Gastroesophageal sphincter (tissue), 3 donors: ENCODE results near the gene AOX1.

Source experiments
- EP300 ChIP-seq: sonication (generic); formaldehyde crosslinking; IDR thresholded peaks from one replicate; pipeline ENCODE4 v1.6.1; 2017; ENCODE audit warnings: antibody characterized with exemption, mild to moderate bottlenecking
- POLR2A ChIP-seq, 2 donors: fragments of 450-650 bp; IDR thresholded peaks; one replicate each; pipeline ENCODE4 v1.6.1; 2017; ENCODE audit warnings: antibody characterized with exemption in 2 of 2, mild to moderate bottlenecking in 2 of 2, moderate library complexity in 1 of 2
- POLR2AphosphoS5 ChIP-seq: sonication (generic); formaldehyde crosslinking; IDR thresholded peaks from one replicate; pipeline ENCODE4 v1.6.1; 2017; ENCODE audit warnings: antibody characterized with exemption
- TF ChIP-seq, protein P1 (sequence below), 4 experiments: fragments of 200-600 bp in 2 of 4; fragments of 450-650 bp in 2 of 4; sonication (generic) in 1 of 4; IDR thresholded peaks; one replicate each; pipeline ENCODE4 v1.5.1; 2017 to 2019; ENCODE audit warnings: antibody characterized with exemption in 4 of 4, mild to moderate bottlenecking in 2 of 4, moderate library complexity in 2 of 4

- TF ChIP-seq POLR2AphosphoS5: no peak
- TF ChIP-seq, protein P1, sequence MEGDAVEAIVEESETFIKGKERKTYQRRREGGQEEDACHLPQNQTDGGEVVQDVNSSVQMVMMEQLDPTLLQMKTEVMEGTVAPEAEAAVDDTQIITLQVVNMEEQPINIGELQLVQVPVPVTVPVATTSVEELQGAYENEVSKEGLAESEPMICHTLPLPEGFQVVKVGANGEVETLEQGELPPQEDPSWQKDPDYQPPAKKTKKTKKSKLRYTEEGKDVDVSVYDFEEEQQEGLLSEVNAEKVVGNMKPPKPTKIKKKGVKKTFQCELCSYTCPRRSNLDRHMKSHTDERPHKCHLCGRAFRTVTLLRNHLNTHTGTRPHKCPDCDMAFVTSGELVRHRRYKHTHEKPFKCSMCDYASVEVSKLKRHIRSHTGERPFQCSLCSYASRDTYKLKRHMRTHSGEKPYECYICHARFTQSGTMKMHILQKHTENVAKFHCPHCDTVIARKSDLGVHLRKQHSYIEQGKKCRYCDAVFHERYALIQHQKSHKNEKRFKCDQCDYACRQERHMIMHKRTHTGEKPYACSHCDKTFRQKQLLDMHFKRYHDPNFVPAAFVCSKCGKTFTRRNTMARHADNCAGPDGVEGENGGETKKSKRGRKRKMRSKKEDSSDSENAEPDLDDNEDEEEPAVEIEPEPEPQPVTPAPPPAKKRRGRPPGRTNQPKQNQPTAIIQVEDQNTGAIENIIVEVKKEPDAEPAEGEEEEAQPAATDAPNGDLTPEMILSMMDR (IDR thresholded peaks at IDR 0.05): no peak
- TF ChIP-seq POLR2A (IDR thresholded peaks at IDR 0.05): no peak
- no peak for TF ChIP-seq EP300
Measured at GRCh38 chr2:200593905-200594304, 8.1 kb downstream of the AOX1 start.
